AG04450 (cell line): Measurements from ENCODE around the gene MST1R. TPM values are rescaled to one million over a fixed set of nuclear protein-coding genes. Genes with fewer than 3 reads are reported as not detected.

Experiments used
- CTCF ChIA-PET: fragments of 300-600, 350-600 bp; formaldehyde crosslinking; extraction: SDS; loops from one replicate; lab custom pipeline; 2022; ENCODE audit warnings: antibody characterized with exemption, inconsistent platforms; lab: Charles Lee
- POLR2A ChIA-PET: fragments of 350-600 bp; formaldehyde crosslinking; extraction: SDS; loops from one replicate; lab custom pipeline; 2021; ENCODE audit warnings: antibody characterized with exemption, inconsistent platforms; lab: Yijun Ruan, JAX
- DNase-seq: peaks from one replicate; pipeline ENCODE4 v3.0.0-alpha.2; 2011; ENCODE audit warnings: low read depth, low spot score
- H3K27ac ChIP-seq: one replicate; pipeline ENCODE4 v1.5.1; 2012; ENCODE audit warnings: low read depth, low read length, control low read depth
- H3K27me3 ChIP-seq: one replicate; pipeline ENCODE4 v1.6.0; 2012; ENCODE audit warnings: low read length; ENCODE audit not compliant: control insufficient read depth, insufficient read depth
- H3K4me3 ChIP-seq: 2 replicates; pipeline ENCODE4 v1.5.1; 2011; ENCODE audit warnings: mild to moderate bottlenecking, low read depth, low read length, control low read depth
- H3K9me3 ChIP-seq: 2 replicates; pipeline ENCODE4 v1.5.1; 2012; ENCODE audit warnings: low read length; ENCODE audit not compliant: control insufficient read depth, insufficient read depth
- polyA plus RNA-seq: library from polyadenylated mRNA; depleted of rRNA; stranded (reverse); fragments of >200 nt; gene quantifications from 2 replicates; pipeline ENCODE4 v1.2.3, GENCODE V29; 2011
- TF ChIP-seq, protein P1 (sequence below): IDR thresholded peaks from 2 replicates; pipeline ENCODE4 v1.5.1; 2011; ENCODE audit warnings: low read depth, low read length, control low read depth, inconsistent platforms

The MST1R gene
- polyA plus RNA-seq, 1 experiment, result 0.10 TPM

DNA sequence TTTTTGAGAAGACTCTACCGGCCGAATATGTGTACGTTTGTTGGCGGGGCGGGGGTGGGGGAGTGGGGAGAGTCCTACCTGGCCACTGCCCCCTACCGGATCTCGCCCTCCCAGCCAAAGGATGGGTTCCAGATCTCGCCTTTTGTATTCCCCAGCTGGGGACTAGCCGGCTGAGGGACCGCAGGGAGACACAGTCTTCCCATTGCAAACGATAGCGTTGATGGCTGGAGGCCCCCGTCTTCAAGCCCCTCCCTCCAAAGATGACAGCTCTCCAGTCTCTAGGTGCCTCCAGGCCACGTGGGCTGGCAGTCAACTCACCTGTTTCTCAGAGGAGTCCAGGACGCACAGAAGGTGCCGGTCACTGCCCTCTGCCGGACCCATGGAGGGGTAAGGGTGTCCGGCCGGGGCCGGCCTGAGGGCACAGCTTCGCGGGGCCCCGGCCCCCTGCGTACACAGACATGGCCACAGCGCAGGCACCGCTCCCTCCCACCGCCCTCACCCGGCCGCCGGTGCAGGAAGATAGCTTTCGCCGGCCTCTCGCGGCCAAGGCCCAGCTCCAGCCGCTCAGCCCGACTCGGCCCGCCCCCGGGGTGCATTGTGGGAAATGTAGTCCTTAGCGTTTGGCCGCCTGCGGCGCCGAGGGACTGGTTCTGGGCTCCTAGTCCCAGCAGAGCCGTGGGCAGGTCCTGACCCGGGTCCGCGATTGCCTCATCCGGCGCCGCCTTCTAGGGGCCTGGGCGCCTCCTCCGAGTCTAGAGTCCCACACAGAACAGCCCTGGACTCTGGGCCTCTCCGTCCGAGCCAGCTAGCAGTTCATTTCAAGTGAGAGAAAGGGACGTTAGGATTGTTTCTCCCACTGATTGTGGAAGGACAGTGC, 25.9 kb upstream of the MST1R start, which contains the start of gene MON1A:
MON1A (minus strand) TSS at position 521 of the 877 bp plus-strand sequence. CDS start 16,465 bp downstream, outside the sequence.
- Histone ChIP-seq H3K27ac (peak within 1 kb of the TSS; percentile 33), H3K4me3 (peak within 1 kb of the TSS; percentile 79), H3K9me3 (no peaks in the 10 kb centered on the region), H3K27me3 (no peaks in the 10 kb centered on the region)
- TF ChIP-seq, protein P1, sequence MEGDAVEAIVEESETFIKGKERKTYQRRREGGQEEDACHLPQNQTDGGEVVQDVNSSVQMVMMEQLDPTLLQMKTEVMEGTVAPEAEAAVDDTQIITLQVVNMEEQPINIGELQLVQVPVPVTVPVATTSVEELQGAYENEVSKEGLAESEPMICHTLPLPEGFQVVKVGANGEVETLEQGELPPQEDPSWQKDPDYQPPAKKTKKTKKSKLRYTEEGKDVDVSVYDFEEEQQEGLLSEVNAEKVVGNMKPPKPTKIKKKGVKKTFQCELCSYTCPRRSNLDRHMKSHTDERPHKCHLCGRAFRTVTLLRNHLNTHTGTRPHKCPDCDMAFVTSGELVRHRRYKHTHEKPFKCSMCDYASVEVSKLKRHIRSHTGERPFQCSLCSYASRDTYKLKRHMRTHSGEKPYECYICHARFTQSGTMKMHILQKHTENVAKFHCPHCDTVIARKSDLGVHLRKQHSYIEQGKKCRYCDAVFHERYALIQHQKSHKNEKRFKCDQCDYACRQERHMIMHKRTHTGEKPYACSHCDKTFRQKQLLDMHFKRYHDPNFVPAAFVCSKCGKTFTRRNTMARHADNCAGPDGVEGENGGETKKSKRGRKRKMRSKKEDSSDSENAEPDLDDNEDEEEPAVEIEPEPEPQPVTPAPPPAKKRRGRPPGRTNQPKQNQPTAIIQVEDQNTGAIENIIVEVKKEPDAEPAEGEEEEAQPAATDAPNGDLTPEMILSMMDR, result peak; percentile 23
- DNase-seq, result peak; percentile 55
- ChIA-PET CTCF (interaction anchor here (0.6 to 1.3 kb wide), 4 partner anchors 13 to 78 kb away, joined by 3 to 8 read pairs (median 4); no protein-coding TSS in a partner anchor), POLR2A (interaction anchor here (0.6 to 2.1 kb wide), 6 partner anchors 9 to 89 kb away, joined by 3 to 24 read pairs (median 4); partner anchors contain the start of gene RBM6)

DNA sequence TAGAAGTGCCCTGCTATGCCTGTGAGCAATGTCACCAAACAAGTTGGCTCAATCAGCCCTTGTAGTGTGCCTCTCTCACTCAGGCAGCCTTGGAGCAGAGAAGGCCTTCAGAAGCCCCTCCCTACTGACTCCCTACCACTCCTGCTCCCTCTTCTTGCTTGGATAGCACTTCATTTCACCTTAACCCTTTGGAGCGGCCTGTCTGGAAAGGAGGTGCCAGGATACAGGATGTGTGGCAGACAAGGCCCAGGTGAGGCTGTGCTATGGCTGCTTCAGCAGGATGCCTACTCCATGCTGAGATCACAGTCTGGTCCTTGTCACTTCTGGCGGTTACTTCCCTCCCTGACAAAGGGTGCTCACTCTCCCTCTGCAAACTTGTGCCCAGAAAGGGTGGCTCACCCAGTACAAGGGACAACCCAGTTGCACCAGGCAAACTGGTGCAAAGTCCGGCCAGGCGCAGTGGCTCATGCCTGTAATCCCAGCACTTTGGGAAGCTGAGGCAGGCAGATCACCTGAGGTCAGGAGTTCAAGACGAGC, 24.9 kb upstream of the MST1R start:
- ChIA-PET POLR2A (no interaction called here), CTCF (no interaction called here)
- no peaks in the 10 kb centered on the region for H3K9me3 ChIP-seq
- H3K27ac ChIP-seq, result no peak overlapping the region
- H3K27me3 ChIP-seq, result no peaks in the 10 kb centered on the region
- TF ChIP-seq, protein P1, result no peak
- no peak for DNase-seq
- peak overlapping the region; percentile 22 for H3K4me3 ChIP-seq

DNA sequence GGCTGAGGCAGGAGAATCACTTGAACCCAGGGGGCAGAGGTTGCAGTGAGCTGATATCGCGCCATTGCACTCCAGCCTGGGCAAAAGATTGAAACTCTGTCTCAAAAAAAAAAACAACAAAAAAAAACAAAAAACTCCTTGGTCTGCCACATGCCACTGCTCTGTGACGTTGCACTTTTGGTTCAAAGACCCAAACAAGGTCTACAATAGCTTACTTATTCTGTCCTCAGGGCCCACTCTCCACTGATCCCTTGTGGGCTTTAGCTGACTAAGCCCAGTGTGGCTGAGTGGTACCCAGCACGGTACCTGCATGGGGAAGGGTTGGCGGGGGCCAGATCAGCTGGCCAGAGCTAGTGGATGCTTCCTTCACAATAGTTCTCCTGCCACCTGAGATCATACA, 24.1 kb upstream of the MST1R start:
- no peak for DNase-seq
- H3K9me3 ChIP-seq, result no peaks in the 10 kb centered on the region
- H3K4me3 ChIP-seq, result no peak overlapping the region
- TF ChIP-seq, protein P1, result no peak
- H3K27me3 ChIP-seq, result no peaks in the 10 kb centered on the region
- H3K27ac ChIP-seq, result no peak overlapping the region
- CTCF ChIA-PET, result interaction anchor here (0.7 kb wide), 1 partner anchor 89 kb away, joined by 6 read pairs; no protein-coding TSS in a partner anchor
- POLR2A ChIA-PET, result no interaction called here

DNA sequence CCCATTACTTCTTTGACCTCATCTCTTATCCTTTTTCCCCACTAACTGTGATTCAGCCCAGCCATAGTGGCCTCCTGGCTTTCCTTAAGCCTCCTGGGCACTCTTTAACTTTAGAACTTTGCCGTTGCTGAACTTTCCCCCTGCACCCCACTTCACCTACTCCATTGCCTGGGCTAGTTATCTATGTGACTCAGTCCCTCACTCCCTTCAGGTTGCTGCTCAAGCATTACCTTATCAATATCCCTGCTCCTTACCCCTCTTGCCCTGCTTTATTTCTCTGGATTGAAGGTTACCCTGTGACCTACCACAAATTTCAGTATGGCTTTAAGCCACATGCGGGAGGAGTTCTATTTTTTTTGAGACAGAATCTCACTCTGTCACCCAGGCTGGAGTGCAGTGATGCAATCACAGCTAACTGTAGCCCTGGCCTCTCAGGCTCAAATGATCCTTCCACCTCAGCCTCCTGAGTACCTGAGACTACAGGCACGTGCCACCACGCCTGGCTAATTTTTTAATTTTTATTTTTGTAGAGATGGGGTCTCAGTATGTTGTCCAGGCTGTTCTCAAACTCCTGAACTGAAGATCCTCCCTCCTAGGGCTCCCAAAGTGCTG, 22.6 kb upstream of the MST1R start:
- TF ChIP-seq, protein P1, result no peak
- DNase-seq, result no peak
- no peak overlapping the region for H3K4me3 ChIP-seq
- H3K27me3 ChIP-seq, result no peaks in the 10 kb centered on the region
- H3K9me3 ChIP-seq, result no peaks in the 10 kb centered on the region
- POLR2A ChIA-PET, result no interaction called here
- no peak overlapping the region for H3K27ac ChIP-seq
- CTCF ChIA-PET, result no interaction called here
